Superior temporal gyrus (tissue), 1 donor: ENCODE results near the gene CENPO.
A peak's percentile ranks its signal among the peaks of the same experiment; 100 is the strongest.
"Not testable (repeated sequence)": the region's sequence is repeated elsewhere in the genome, so short reads cannot be mapped to it uniquely, and the experiment has no call there.

Experiments used
- DNase-seq: peaks from one replicate; pipeline ENCODE4 v3.0.0-alpha.2; 2016; ENCODE audit errors: extremely low spot score

CENPO gene

DNA sequence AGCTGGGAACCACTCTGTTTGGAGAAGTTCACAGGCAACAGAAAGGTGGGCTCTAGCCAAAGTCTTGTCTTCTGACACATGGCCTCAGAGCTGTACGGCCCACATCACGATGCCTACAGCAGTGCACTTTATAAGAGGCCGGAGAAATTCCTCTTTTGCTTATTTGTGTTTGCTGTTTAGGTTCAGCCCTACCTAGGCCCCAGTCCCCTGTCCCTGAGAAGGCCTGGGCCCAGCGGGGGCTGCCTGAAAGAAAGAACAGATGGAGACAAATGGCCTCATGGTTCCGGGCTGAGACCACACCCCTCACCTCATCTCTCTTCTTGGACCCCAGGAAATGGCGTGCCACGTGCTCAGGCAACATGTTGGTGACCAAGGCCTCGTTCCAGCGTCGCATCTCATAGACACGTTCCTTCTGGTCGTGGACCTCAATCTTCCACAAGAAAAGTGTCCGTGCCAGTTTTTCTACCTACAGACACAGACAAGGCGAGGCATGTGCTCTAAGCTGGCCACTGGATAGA, 30.9 kb downstream of the CENPO start:
- DNase-seq: no peak

DNA sequence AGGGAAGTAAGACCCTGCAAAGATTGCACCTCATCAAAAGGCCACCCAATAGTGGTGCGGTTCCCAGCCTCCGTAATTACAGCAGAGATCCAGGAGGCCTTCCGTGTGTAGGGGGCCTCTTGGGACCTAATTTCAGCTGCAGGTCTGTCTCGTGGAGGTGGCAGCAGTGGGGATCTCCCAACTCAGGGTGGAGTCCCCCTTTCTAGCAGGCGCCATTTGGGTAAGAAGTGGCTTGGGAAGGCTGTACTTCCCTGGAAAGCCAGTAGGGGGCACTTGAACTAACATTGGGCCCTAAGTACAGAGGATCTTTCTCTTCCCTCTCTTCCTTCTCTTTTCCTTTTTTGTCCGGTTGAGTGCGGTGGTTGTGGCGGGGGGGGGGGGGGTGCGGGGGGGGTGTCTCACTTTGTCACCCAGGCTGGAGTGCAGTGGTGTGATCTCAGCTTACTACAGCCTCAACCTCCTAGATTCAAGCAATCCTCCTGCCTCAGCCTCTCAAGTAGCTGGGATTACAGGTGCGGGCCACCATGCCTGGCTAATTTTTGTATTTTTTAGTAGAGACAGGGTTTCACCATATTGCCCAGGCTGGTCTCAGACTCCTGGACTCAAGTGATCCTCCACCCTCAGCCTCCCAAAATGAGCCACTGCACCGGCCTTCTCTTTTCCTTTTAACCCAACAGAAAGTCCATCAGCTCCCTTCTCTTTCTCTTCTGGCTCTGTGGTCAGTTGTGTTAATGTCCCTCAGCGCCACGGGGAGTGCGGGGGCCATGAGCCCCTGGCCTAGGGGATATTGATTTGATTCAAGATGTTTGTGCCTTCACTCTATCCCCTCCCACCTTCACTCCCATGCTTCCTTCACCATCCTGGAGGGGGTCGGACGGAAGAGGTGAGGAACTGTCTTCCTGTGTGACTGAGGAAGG, 32.0 kb downstream of the CENPO start:
- no peak for DNase-seq

DNA sequence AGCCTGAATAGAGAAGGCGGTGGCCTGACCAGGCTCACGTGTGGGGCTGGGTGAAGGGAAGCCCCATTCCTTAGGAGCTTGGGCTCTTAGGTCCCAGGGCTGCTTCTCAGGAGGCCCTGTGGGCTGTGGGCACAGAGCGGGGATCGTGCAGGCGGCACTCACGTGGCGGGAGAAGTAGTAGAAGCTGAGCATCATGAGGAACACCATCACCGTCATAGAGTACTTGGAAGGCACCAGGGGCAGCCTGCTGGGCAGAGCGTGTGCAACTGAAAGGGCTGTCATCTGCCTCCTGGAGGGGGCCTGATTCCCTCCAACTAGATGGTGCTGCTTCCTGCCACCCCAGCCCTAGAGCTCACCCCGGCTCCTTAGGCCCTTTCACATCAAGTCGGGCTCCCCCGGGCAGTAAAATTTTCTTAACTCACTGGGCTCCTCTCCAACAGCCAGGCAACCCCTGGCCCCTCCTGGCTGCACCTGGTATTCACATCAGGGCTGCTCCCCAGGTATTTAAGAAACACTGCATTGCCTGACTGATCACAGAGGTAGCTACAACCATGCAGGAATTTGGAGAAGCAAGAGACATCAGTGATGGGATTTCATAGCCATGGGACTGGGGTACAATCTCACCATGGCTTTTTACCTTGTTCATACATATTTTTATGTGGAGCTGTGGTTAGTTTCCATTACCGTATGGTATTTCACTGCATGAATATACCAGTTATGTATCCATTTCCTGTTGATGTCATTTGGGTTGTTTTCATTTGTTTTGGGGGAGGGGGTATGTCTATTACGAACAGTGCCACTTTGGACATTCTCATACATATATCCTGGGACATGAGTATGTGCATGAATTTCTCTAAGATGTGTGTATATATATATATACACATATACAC, 32.9 kb downstream of the CENPO start:
- DNase-seq: no peak

DNA sequence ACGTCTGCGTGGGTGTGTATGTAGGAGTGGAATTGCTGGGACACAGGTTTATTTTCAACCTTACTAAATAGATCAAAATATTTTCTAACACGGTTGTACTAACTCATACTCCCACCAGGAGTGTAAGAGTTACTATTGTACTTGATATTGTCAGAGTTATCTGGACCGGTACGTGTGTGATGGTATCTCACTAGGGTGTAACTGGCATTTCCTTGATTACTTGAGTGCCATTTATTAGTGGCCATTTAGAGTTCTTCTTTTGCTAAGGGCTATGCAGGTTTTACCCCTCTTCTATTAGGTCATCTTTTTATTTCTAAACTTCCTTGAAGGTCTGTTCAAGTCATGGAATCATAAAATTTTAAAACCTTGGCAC, 33.5 kb downstream of the CENPO start:
- DNase-seq: no peak

DNA sequence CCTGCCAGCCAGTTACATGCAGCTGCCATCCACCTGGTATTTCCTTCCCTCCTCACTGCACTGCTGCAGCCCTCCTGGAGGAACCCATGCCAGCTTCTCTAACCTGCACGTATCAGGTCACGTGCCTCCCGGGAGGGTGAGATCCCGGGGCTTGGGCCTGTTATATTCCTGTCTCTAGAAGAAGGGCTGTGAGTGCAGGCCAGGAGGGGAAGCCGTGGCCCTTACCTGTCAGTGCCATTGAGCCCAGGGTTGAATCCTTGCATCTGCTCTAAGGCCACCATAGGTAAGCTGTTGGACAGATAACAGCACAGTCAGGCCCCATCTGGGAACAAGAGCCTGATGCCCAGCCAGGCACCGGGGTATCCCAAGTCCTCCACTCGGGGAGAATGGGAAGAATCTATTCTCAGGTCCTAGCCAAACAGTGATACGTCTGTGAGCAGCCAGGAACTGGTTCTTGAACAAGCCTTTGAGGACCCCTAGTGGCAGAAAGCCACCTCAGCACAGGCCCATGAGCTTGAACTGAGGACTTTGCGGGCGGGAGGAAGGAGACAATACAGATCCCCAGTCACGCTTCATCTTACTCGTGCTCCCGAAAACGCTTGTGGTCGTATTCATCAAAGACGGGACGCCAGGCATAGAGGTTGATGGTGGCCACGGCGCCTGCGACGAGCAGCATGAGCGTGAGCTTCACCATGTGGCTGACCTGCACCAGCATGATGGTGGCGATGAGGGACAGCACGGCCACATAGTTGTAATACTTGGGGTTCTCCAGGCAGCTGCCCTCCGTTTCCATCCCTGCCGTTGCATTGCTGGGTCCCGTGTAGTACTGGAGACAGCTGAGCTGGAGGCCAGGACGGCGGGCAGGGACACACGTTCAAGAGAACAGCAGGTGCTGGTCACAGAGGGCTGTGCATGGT, 34.4 kb downstream of the CENPO start:
- DNase-seq: peak; percentile 97

DNA sequence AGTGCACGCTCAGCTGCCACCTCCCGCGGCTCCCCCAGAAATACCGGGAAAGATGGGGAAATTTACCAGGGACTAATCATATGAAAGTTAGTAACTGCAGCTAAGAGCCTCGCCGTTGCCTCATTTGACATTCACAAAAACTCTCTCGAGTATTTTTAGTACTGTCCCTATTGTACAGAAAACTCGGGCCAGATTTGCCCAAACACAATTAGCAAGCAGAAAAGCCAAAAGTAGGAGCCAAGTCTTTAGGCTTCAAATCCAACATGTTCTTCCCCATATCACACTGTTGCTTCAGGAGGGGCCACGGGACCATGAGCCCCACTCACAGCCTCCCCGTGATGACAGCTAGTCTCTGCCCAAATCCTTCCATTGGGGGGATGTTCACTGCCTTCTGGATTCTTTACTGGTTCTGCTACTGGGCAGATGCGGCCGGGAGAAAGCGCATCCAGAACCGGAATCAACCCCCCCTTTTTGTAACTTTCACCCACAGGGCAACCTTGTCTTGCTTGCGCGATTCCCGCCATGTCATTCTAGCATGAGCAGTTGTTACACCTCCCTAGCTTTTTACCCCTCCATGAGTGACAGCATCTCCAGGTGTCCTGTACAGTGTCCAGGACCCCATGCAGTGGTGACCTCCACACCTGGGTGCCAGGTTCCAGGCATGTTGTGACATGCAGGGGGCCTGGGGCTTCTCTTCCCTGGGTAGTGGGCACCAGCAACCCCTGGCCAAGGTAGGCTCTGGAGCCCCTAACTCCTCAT, 35.2 kb downstream of the CENPO start:
- peak; percentile 64 for DNase-seq

DNA sequence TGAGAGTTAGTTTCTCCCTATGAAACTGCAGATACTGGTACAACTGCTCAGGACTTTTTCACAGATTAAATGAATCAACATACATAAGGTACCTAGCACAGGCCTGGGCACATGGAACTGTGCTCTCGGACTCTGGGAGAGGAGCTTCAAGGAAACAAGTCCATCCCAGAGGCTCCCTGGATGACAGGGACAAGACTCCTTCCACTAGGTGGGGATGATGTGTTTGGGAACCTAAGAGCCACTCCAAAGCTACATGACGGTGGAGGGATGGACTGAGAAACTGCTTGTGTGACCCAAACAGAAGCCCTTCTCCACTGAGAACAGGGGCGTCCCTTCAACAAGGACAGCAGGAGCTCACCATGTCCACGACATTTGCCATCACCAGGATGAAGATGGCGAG, 37.1 kb downstream of the CENPO start:
- no peak for DNase-seq

DNA sequence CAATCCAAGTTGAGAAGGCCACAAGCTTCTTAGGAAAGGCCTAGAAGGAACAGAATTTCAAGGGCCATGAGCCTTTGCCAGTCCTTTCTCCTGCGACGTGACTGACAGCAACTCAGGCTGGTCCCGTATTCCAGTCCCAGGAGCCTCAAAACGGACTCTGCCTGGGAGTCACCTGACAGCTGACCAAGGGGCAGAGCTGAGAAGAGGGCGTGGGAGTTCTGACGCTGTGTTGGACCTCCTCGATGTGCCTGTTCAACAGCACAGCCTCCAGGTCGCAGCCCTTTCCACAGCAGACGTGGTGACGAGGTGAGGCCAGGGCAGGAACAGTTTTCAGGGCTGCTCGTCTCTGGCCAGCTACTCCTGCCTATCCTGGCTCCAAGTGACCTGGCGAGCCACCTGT, 37.6 kb downstream of the CENPO start:
- no peak for DNase-seq

DNA sequence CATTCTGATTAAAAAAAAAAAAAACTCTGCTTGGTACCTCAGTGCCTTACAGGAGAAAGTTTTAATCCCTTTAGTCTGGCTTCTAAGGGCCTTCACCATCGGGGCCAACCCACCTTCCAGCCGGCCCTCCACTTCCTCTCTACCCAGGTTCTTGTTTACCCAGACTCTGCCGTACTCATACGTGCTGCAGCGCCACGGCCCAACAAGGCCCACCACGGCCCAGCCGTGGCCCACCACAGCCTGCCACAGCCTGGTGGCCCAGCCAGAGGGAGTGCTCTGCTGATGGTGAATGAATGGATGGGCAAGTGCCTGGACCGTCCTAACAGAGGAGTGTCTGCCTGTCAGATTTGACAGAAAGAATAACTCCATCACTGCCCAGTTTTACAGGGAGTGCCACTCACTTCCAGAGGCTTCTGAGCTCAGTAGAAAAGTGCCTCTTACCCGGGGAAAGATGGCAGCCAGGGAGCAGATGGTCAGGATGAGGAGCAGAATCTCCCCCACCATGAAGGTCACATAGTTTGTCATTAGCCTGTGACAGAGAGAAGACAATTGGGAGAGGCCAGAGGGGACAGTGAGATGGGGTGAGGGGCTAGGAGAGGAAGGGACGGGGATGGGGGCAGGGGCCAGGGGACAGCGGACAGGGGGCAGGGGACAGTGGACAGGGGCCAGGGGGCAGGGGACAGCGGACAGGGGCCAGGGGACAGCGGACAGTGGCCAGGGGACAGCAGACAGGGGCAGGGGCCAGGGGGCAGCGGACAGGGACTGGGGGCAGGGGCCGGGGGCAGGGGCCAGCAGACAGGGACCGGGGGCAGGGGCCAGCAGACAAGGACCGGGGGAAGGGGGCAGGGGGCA, 38.2 kb downstream of the CENPO start:
- no peak for DNase-seq

DNA sequence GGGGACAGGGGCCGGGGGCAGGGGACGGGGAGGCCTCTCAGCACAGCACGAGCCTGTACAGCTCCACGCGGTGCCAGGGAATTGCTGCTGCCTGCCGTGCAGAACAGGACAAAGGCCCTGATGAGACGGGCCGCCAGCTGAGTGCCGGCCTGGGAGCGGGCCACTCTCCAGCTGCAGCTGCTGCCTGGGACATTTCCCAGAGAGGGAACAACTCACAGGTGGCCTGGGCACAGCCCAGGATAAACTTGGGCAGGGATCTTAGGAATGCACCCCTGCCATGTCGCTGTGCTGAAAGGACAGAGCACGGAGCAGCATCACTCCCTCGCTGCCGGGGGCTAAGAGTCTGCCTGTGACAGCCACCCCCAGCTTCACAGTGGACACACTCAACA, 38.8 kb downstream of the CENPO start:
- DNase-seq: peak; percentile 91

DNA sequence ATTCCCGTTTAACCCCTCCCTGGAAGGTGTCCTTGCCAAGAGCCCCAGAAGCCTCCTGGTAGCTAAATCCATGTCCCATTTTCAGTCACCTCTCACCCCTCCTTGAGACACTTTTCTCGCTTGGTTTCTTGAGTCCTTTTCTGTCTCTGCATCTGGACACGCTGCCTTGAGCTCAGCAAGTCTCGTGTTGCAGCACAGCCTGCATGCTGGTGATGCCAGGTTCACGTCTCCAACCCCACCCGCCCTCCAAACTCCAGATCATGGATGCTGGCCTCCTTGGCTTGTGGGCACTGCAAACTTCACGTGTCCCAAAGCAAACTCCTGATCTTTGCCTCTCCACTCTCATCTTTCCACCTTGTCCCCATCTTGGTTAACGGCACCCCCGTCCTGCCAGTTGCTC, 39.3 kb downstream of the CENPO start:
- no peak for DNase-seq

DNA sequence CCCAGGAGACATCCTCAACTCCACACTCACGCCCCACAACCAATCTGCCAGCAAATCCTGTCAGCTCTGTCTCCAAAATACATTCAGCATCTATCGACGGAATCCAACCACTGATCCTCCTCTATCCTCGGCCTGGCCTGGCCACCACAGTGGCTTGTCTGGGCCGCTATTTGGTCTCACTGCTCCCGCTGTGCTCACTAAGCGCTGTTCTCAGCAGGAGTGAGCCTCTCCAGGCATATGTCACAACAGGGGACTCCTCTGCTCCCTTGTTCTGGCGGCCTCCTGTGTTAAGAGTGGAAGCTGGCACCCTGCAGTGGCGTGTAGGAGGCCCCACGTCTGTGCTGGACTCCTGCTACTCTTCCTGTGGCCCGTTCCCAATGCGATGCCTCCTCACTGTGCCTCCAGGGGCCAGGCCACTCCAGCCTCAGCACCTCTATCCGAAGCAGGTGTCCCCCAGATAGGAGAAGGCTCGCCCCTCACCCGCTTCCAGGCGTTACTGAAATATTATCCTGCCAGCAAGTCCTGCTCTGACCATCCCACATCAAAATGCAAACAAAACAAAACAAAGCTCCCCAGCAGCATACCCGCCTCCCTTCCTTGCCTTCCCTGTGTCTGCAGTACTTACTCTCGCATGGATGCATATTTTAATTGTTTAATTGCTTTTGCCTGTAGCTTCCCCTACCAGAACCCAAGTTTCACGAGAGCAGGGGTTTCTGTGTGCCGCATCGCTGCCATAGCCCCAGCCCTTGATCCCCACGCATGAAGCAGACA, 39.9 kb downstream of the CENPO start:
- DNase-seq: no peak

DNA sequence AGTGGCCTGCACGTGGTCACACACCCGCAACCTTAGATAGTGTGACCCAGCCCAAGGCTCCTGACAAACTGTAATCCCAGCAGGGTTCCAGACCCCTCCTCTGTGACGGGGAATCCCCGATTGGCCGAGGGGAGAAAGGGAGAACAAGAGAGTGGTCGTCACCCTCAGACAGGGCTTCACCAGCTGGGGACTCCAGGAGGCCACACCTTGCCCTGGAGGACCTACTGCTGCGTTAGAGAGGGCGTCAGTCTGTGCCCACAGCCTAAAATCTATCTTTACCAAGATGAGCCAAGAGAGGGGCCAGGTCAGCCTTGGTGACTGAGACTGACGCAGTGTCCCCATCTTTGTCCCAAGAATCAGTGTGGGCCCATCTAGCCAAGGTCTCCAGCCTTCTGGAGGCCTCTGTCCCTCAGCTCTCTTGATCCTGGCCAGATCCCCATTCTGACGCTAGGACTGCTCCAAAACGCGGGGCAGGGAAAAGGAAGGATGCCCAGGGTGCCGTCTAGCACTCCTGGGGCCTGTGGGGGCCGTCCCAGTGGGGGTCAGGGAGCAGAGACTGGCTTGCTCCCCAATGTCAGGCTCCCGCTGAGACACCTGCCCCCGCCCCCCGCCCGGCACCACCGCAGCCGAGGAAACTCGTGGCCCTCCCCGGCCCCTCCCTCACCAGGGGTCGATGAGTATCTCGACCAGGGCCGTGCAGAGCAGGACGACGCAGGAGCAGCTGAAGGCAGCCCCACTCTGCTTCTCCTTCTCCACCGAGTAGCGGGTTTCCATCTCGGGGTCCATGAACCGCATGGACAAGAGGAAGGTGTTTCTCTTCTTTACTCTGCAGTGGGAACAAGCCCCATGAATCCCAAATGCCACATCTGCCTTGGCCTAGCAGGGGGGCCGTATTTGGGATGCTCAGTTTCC, 40.9 kb downstream of the CENPO start:
- no peak for DNase-seq

DNA sequence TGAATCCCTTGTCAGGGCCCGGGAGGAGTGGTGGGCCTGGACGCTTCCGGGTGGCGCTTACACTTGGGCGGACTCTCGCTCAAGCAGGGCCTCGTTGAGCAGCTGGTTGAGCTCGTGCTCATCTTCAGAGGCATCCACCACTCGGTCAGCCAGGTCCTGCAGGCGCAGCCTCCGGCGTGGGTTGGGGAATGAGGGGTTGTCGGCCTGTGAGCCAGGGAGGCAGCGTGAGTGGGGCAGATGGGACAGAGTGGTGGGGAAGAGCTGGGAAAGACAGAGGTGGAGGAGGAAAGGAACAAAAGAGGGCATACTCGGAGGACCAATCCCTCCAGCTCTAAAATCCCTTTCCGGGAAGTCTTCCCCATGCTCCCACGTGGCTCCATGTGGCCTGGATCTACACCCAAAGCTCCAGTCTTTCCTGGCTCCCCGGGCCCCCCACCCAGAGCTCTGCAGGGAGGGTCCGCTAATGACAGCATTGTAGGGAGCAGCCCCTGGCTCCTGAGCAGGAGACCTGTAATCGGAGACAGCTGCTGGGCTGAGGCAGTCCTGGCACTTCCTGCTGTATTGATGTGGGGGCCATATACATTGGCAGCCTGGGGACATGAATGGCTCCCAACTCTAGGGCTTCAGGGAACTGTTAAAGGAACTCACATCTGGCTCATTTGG, 41.6 kb downstream of the CENPO start:
- no peak for DNase-seq

DNA sequence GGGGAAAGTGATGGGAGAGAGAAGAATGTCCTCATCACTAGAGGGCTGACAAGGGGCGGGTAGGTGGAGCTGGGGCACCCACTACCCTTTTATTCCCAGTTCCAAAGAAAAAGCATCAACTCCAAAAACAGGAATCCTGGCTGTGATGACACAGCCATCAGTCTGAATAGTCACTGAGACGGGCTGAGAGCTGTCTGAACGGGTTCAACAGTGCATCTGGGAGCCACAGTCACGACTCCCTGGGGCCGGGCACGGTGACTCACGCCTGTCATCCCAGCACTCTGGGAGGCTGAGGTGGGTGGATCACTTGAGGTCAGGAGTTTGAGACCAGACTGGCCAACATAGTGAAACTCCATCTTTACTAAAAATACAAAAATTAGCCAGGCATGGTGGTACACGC, 42.2 kb downstream of the CENPO start:
- DNase-seq: not testable (repeated sequence)

DNA sequence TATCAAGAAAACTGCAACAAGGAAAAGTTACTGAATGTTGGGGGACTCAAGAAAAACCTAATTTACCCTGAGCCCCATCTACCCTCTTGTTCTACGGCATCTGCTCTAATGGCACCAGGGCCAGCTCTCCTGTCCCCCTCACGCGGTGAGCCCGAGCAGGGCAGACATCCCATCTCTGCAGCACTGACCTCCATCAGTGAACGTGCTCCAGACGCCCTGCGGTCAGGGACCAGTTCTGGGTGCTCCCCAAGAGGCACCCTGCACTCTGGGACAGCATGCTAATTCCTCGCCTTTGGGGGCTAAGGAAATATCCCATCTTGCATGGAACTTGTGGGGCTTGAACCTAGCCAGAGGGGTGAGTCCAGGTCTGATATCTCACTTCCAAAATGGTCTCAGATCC, 43.0 kb downstream of the CENPO start:
- no peak for DNase-seq

DNA sequence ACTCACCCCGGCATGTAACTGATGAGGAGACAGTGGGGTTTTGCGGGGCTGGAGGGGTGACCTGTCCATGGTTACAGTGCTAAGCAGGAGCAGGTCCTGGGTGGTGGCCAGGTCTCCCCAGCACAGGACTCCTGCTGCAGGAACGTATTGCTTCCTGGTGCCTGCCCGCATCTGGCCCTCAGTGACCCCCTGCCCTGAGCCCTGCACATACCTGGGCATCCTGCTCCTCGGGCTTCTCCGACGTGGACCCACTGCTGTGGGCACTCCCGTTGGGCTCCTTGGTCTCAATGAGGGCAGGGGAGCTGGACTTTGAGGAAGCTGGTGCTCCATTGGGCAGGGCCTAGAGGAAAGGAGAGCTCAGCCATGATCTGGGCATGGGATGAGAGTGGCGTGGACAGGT, 43.5 kb downstream of the CENPO start:
- no peak for DNase-seq
